Measurements from ENCODE around the gene ZBTB38.

The ZBTB38 gene

DNA sequence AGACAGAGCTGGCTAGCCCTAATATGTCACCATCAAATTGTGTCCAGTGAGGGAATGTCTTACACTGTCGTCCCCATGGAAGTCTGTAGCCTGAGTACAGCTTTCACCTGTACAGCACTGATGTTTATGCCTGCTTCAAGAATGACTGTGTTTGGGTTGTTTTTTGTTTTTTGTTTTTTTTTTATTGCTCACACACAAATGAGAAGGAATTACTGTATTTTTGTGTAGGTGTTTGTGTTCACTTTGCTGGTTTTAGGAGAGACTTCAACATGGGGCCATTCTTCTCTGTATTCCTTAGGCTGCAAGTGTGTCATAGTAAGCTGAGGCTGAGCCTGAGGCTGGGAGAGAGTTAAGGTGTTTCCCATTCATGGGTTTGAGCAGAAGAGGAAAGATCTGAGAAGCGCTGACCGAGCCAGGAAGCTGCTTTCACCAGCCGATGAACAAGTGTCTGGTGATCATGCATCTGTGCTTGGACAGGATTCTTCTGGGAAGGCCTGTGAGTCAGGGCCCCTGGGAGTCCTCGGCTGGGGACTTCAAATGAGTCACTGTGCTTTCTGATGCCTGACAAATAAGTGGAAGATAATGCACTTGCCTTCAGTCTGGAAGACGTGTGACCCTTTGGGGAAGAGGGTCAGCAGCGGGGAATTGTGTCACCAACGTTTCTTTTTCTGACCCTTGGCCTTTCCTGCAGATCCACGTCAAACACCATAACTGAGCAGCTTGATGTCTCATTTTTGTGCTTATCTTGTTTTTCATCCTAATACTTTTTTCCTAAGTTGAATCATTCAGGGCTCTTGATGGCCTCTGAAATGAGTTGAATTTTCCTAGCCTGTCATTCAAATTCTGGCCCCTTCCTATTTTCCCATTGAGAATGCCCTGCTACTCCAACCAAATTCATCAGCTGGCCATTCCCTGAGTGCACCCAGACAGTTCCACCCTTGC, 36.7 kb upstream of the ZBTB38 start:
- Mint-ChIP-seq H3K36me3 (ENCODE audit: low read depth) (no peaks in the 10 kb centered on the region), H3K4me3 (no peak overlapping the region), H3K4me1 (peaks cover 10% of the 10 kb centered on the region), H3K9me3 (no peaks in the 10 kb centered on the region), H3K27ac (peak overlapping the region in 2 of 3 experiments; percentile 6 to 28), H3K27me3 (ENCODE audit: low read depth) (no peaks in the 10 kb centered on the region)
- TF ChIP-seq, protein P1, sequence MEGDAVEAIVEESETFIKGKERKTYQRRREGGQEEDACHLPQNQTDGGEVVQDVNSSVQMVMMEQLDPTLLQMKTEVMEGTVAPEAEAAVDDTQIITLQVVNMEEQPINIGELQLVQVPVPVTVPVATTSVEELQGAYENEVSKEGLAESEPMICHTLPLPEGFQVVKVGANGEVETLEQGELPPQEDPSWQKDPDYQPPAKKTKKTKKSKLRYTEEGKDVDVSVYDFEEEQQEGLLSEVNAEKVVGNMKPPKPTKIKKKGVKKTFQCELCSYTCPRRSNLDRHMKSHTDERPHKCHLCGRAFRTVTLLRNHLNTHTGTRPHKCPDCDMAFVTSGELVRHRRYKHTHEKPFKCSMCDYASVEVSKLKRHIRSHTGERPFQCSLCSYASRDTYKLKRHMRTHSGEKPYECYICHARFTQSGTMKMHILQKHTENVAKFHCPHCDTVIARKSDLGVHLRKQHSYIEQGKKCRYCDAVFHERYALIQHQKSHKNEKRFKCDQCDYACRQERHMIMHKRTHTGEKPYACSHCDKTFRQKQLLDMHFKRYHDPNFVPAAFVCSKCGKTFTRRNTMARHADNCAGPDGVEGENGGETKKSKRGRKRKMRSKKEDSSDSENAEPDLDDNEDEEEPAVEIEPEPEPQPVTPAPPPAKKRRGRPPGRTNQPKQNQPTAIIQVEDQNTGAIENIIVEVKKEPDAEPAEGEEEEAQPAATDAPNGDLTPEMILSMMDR (IDR thresholded peaks at IDR 0.05; ENCODE audit: unreplicated experiment in 3 of 3): no peak

DNA sequence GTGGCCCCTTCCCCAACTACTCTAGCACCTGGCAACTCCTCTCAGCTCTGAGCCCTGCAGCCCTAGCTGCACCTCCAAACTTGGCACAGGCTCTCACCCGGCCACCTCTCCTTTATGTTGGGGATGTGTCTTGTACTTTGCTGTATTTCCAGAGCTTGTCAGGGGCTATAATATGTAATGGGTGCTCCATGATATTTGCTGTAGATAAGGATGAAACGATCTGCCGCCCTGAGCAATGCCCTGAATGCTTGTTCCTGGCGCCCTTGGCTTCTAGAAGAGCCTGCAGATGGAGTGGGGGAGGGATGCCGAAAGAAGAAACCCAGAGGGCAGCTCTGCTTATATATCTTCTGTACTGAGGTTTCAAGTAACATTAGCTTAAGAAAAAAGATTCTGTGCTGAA, 35.9 kb upstream of the ZBTB38 start:
- no peak overlapping the region for H3K4me3 Mint-ChIP-seq
- no peaks in the 10 kb centered on the region for H3K27me3 Mint-ChIP-seq (ENCODE audit: low read depth)
- no peaks in the 10 kb centered on the region for H3K9me3 Mint-ChIP-seq
- peaks cover 9% of the 10 kb centered on the region for H3K4me1 Mint-ChIP-seq
- TF ChIP-seq, protein P1 (IDR thresholded peaks at IDR 0.05; ENCODE audit: unreplicated experiment in 3 of 3): no peak
- peak overlapping the region in 1 of 3 experiments; percentile 23 for H3K27ac Mint-ChIP-seq
- H3K36me3 Mint-ChIP-seq (ENCODE audit: low read depth): no peaks in the 10 kb centered on the region

DNA sequence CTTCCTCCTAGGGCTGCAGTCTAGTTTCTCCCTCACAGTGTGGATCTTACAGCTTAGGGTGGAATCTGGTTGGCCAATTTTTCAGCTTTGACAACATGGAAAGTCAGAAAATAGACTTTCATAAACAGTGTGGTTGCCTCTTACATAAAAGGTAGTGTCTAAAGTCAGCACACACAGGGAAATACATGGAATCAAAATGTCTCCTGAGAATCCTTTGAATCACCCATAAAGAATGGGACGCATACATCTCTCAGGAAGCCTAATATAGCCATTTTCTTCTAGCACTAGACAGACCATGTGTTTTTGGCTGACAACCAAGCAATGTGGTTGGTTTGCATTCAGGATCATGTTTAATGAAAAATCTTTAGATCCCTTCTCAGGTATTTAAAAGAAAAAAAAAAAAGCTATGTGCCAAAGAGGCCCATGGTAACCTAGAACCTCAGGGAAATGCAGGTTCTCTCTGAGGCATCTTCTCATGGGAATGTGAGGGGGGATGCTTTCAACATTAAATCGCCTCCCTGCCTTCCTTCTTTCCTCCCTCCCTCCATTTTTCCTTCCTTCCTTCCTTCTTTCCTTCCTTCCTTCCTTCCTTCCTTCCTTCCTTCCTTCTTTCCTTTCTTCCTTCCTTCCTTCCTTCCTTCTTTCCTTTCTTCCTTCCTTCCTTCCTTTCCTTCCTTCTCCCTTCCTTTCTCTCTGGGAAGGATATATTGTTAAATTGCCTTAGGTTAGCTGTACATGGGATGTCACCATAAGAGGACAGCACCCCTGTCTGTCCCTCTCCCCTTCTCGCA, 34.3 kb upstream of the ZBTB38 start:
- Mint-ChIP-seq H3K4me1 (peaks cover 9% of the 10 kb centered on the region), H3K27ac (peak overlapping the region in 1 of 3 experiments; percentile 9), H3K4me3 (no peak overlapping the region), H3K36me3 (ENCODE audit: low read depth) (no peaks in the 10 kb centered on the region), H3K27me3 (ENCODE audit: low read depth) (no peaks in the 10 kb centered on the region), H3K9me3 (peaks cover 2% of the 10 kb centered on the region)
- TF ChIP-seq, protein P1 (IDR thresholded peaks at IDR 0.05; ENCODE audit: unreplicated experiment in 3 of 3): no peak

DNA sequence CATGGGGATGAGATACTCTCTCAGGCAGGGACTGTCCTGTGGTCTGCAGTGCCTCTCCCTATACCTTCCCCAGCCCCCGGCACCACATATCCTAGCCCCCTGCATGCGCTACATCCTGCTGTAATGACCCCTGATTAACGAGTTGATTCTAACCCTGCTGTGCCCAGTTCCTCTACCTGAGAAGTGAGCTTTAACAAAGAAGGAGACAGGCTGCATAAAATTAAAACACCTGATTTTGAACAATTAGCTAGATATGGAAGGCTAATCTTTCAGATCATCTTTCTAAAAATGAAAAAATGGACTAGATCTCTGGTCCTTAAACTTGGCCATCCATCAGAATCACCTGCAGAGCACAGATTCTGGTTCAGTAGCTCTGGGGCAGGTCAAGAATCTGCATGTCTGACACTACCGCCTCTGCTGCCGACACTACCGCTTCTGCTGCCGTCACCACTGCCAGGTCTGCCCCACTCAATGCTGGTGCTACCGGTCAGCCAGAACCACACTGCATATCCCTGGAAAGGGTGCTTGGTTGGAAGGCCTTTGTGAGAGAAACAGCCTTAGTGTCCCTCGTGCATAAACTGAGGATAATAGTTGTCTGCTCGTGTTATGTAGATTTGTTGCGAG, 33.6 kb upstream of the ZBTB38 start:
- peaks cover 3% of the 10 kb centered on the region for H3K36me3 Mint-ChIP-seq (ENCODE audit: low read depth)
- peaks cover 9% of the 10 kb centered on the region for H3K4me1 Mint-ChIP-seq
- no peaks in the 10 kb centered on the region for H3K27me3 Mint-ChIP-seq (ENCODE audit: low read depth)
- peak overlapping the region in 1 of 3 experiments; percentile 9 for H3K27ac Mint-ChIP-seq
- TF ChIP-seq, protein P1 (IDR thresholded peaks at IDR 0.05; ENCODE audit: unreplicated experiment in 3 of 3): no peak
- no peak overlapping the region for H3K4me3 Mint-ChIP-seq
- peaks cover 4% of the 10 kb centered on the region for H3K9me3 Mint-ChIP-seq

DNA sequence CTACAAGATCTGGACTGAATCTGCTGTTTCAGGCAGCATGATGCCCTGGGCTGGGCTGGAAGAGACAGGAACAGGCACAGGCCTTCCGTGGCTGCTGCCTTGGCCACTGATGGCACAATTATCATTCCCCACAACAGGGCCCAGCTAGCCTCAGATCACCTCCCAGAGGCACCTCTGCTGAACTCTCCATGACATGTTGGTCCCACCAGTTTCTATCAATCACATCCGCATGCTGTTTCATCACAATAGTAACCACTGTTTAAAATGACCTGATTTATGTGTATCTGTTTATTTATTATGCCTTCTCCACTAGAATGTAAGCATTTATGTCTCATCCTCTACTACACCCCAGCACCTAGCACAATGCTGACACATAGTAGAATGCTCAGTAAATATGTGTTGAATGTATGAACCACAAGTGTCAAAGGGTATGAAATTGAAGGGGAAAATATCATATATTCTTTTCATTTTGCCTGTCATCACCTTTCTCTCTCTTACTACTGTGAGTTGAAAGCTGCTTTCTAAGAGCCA, 32.7 kb upstream of the ZBTB38 start:
- TF ChIP-seq, protein P1 (IDR thresholded peaks at IDR 0.05; ENCODE audit: unreplicated experiment in 3 of 3): no peak
- peaks cover 3% of the 10 kb centered on the region for H3K36me3 Mint-ChIP-seq (ENCODE audit: low read depth)
- H3K4me1 Mint-ChIP-seq: peaks cover 9% of the 10 kb centered on the region
- no peak overlapping the region for H3K4me3 Mint-ChIP-seq
- no peaks in the 10 kb centered on the region for H3K27me3 Mint-ChIP-seq (ENCODE audit: low read depth)
- peak overlapping the region in 1 of 3 experiments; percentile 4 for H3K27ac Mint-ChIP-seq
- H3K9me3 Mint-ChIP-seq: peaks cover 4% of the 10 kb centered on the region
